Measurements from ENCODE around the gene REG4. TPM values are rescaled to one million over a fixed set of nuclear protein-coding genes. Genes with fewer than 3 reads are reported as not detected.
A peak's percentile ranks its signal among the peaks of the same experiment; 100 is the strongest.

The REG4 gene
- total and polyA plus RNA-seq, 2 of the 13 experiments (the other 11 are each of a cell fraction or from before 2014, with no cell fraction given), result not detected

GRCh38 chr1:119766374-119766794 lies 44.9 kb downstream of the REG4 start (continued):
- TF ChIP-seq STAG1 (CRISPR knock-in tag; IDR thresholded peaks at IDR 0.05) (0 out of 2 replicates have a peak, but pooled peaks have one; percentile 7), FOXK1 (CRISPR knock-in tag; IDR thresholded peaks at IDR 0.05; ENCODE audit: borderline replicate concordance, low read depth) (peak; percentile 16; the same call in 1 of the 2 replicates), FOXK2 (IDR thresholded peaks at IDR 0.05) (no peak), ERF (CRISPR knock-in tag; IDR thresholded peaks at IDR 0.05) (0 out of 2 replicates have a peak, but pooled peaks have one; percentile 35), ZNF350 (CRISPR knock-in tag; IDR thresholded peaks at IDR 0.05; ENCODE audit: borderline replicate concordance, low read depth) (no peak), POGZ (CRISPR knock-in tag; IDR thresholded peaks at IDR 0.05) (0 out of 2 replicates have a peak, but pooled peaks have one; percentile 34), ZFP90 (CRISPR knock-in tag; IDR thresholded peaks at IDR 0.05; ENCODE audit: borderline replicate concordance) (0 out of 2 replicates have a peak, but pooled peaks have one; percentile 6), RFX3 (CRISPR knock-in tag; IDR thresholded peaks at IDR 0.05) (no peak), MAF1 (CRISPR knock-in tag; IDR thresholded peaks at IDR 0.05; ENCODE audit: borderline replicate concordance) (no peak; the same call in 1 of the 2 replicates), CCAR2 (optimal IDR thresholded peaks at IDR 0.05; ENCODE audit: low read depth, low read length) (peak; percentile 31), ZSCAN12 (CRISPR knock-in tag; IDR thresholded peaks at IDR 0.05) (no peak), ZNF281 (CRISPR knock-in tag; IDR thresholded peaks at IDR 0.05; ENCODE audit: borderline replicate concordance) (no peak), ZNF614 (CRISPR knock-in tag; IDR thresholded peaks at IDR 0.05; ENCODE audit: borderline replicate concordance) (no peak; the same call in 1 of the 2 replicates), ATF7 (IDR thresholded peaks at IDR 0.05) (no peak), ATF7 (CRISPR knock-in tag; IDR thresholded peaks at IDR 0.05) (no peak)

Measured in HepG2 (cell line).